CD4-positive, alpha-beta T cell treated with Interleukin-10 for 1 hour (primary cell): ENCODE measurements around the gene PTGR2.
"Not testable (repeated sequence)": the region's sequence is repeated elsewhere in the genome, so short reads cannot be mapped to it uniquely, and the experiment has no call there.

ENCODE experiments used
- DNase-seq: peaks from one replicate; pipeline ENCODE4 v3.0.0-alpha.2; 2020

Gene PTGR2

GRCh38 chr14:73851567-73852382 is at the start of gene PTGR2:
TSS of gene PTGR2 (plus strand) at chr14:73851831. CDS start at chr14:73858863, 7,032 bp downstream.
- DNase-seq, result peak; percentile 94

GRCh38 chr14:73802431-73803188 is 49.0 kb upstream of the PTGR2 start:
- no peak for DNase-seq

DNA sequence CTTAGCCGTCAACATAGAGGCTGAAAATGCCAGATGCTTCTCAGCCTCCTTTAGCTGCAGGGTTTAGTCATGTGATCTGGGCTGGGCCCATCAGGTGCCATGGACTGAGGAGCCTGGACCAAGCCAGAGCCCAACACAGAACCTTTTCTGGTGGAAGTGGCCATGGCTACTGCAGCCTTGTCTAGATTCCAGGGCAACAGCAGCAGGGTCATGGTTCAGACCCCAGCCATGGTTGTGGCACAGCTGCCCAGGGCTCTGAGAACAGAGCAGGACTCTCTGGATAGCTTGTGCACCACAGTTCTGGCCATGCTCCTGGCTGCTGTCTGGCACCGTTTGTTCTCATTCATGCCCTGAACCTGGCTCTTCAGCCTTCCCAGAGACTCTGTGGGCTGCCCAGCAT is 47.0 kb upstream of the PTGR2 start:
- no peak for DNase-seq

- DNase-seq, result no peak
Observed at GRCh38 chr14:73807457-73807856, 44.2 kb upstream of the PTGR2 start.

DNA sequence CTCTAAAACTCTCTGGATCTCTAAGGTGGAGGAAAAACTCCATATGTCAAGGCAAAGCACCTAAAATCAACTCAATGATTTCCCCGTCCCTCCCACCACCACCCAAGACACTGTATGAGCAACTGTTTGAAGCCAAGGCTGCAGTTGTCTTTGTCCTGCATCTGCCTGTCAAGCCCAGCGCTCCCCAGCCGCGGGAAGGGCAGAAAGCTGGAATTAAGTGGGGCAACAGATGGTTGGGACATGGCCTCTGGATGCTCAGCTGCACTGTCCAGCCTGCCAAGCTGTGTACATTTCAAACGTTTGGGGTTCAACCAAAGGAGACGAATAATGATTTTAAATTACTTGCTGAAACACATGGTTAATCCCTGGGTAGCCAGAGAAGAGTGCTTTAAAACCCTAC is 42.2 kb upstream of the PTGR2 start:
- DNase-seq, result no peak

DNA sequence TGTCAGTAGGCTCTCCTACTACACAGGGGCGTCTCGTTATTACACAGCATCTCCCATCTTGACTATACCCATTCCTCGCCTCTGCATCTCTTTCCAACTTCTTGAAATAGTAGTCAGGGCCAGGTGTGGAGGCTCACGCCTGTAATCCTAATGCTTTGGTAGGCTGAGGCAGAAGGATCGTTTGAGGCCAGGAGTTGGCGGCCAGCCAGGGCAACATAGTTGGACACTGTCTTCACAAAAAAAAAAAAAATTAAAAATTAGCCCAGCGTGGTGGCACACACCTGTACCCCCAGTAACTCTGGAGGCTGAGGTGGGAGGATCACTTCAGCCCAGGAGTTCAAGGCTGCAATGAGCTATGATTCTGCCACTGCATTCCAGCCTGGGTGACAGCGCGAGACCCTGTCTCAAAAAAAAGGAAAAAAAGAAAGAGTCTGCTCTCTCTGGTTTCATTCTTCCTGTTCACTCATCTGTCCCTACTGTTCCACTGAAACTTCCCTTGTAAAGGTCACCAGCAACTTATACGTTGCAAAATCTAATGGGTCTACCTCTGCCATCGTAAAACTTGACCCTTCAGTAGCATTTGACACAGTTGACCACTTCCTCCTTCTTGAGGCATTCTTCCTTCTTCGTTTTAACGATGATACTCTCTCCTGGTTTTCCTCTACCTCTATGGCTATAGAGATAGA is 41.0 kb upstream of the PTGR2 start:
- DNase-seq, result no peak

DNA sequence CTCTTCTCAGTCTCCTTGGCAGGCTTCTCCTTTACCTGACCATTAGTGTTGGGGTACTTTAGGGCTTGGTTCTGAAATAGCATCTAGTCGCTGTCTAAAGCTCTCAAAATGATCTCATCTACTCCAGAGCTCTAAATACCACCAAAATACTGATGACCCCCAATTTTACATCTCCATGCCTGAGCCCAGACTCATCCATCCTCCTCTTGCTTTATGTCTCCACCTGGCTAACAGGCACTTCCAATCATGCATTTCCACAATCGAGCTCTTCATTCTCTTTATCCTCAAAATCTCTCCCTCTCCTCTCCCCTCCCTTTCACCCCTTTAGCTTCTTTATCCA is 40.5 kb upstream of the PTGR2 start:
- DNase-seq, result no peak

GRCh38 chr14:73814153-73814552 is 37.5 kb upstream of the PTGR2 start:
- DNase-seq, result no peak

DNA sequence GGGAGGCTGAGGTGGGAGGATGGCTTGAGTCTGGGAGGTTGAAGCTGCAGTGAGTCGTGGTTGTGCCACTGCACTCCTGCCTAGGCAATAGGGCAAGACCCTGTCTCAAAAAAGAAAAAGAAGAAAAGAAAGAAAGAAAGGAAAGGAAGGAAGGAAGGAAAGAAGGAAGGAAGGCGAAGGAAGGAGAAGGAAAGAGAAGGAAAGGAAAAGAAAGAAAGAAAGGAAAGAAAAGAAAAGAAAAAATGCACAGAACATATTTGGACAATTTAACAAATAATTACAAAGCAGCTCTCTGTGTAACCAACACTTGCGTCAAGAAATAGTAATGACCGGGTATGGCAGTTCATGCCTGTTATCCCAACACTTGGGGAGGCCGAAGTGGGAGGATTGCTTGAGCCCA is 35.8 kb upstream of the PTGR2 start:
- no peak for DNase-seq

DNA sequence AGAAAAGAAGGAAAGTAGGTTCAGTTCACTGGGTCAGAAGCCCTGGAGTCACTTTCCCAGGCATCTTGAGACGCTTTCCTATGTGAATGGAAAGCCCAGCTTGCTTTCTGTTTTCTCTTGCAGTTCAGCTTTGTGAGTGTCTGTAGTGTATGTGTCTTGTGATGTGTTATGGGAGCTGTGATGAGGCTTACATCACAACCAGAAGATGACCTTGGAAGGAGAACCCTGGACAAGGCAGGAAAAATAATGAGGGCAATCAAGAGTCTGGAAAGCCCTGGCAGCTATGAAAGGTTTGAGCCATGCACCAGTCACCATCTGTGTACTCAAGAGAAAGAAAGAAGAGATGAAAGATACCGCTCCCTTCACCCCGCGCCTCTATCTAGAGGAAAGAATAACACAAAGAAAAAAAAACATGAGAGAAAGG is 35.2 kb upstream of the PTGR2 start:
- DNase-seq, result no peak

GRCh38 chr14:73817020-73817655 is 34.5 kb upstream of the PTGR2 start:
- no peak for DNase-seq

- no peak for DNase-seq
Observed at GRCh38 chr14:73818821-73819220, 32.8 kb upstream of the PTGR2 start.

DNA sequence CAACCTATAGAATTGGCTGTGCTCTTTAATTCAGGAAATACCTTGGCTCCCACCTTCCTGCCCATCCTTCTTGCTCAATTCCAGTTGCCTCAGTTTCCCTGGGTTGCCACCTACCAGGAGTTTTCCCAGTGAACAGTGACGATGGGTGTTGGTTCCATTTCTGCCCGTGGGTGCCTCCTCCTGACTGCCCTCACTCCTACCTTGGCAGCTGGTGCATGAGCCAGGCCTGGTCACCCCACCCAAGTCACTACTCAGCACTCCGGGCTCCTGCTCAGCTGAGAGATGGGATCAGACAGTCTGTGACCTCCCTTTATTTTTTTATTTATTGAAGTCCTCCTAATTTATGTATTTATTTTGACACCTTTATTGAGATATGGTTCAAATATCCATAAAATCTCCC is 31.0 kb upstream of the PTGR2 start:
- no peak for DNase-seq

DNA sequence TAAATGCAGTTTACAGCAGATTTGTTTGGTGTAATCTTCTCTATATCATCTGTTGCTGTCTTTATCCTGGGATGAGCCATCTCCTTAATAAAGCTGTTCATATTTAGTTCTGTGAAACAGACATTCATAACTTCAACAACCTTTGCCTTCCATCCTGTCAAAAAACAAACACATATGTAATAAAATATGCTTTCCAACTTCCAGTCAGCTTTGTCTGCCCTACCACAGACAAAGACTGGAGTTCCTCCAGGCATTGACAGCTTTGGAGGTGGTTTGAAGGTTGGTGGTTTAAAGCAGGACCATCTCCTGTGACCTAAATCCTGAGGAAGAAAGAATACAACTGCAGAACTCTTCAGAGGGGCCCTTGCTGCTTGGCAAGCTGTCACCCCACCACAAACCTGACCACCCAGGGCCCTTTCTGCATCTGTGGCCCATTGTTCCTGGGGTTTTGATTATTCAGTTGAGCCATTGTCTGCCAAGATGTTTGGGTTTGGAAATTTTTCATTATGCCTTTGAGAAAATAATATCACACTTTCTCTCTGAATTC is 28.2 kb upstream of the PTGR2 start:
- no peak for DNase-seq

GRCh38 chr14:73824127-73824526 is 27.5 kb upstream of the PTGR2 start:
- DNase-seq, result no peak

DNA sequence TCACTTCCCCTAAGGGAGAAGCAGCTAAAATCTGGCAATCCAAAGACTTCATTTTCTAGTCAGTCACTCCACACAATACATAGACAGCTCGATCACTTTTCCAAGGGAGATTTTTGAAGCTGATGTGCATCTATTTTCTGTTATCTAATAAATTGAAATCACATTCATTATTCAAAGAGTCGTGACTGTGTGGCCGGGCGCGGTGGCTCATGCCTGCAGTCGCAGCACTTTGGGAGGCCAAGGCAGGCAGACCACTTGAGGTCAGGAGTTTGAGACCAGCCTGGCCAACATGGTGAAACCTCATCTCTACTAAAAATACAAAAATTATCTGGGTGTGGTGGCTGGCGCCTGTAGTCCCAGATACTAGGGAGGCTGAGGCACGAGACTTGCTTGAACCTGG is 27.1 kb upstream of the PTGR2 start:
- DNase-seq, result no peak

DNA sequence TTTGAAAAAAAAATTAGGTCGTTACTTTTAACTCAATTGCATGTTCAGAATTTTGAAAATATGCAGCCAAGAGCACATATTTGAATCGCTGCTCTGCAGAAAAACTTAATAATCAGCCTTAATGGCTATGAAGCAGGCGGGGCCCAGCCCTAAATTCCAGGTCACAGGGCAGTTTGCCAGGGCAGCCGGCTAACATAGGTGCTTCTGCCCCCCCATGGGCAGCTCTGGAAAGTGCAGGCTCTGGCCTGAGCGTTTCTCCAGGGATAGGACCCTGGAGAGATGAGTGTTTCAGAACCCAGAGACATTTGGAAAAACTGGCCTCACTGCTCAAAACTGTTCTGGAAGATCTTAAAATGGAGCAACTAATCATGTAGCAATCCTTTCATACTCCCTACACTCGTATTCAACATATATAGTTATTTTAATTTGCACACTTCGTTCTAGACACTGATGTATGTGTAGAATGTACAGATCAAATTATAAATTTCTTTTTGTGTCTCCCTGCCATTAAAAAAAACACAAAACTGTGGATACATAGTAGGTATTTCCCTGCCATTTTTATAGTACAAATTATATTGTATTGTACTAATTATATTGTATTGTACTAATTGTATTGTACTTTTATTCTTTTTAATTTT is 26.0 kb upstream of the PTGR2 start:
- DNase-seq, result peak; percentile 80

- not testable (repeated sequence) for DNase-seq
Observed at GRCh38 chr14:73827190-73827589, 24.4 kb upstream of the PTGR2 start.

GRCh38 chr14:73829071-73829470 is 22.6 kb upstream of the PTGR2 start:
- no peak for DNase-seq

DNA sequence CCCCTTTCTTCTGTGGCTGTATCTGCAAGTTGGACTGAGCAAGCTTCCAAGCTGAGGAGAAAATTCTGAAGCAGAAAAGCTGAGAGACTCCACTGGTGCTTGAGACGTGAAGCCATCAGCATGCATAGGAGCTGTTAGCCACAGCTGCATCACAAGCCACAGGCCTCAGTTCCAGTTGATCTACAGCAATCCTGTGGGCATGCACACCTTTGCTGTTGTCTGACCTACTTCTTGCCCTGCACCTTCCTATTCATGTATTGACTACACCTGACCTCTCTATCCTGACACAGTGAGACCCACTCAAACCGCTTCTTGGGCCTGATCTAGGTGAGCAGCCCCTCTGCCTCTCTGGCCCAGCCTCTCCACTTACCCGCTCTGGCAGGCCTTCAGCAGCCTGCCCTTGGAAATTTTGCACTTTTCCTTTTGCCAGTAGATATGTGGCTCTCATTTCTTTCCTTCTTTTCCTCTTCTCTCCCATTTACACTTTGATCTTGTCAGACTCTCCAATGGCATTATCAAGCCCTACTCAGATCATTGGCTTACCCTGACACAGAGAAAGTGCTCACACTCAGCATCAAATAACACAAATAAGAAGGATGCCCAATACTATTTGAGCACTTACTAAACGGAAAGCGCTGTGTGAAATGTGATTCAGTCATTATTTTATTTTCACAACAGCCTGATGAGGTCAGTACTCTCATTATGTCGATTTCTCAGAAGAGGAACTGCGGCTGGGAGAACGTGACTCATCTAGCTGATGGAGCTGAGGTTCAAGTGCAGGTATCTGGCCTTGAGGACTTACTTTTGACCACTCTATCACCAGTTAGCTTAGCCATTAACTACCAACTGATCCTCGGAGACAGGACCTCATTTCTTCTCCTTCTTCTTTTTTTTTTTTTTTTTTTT is 21.9 kb upstream of the PTGR2 start:
- DNase-seq, result peak; percentile 28

- DNase-seq, result no peak
Observed at GRCh38 chr14:73833034-73833433, 18.6 kb upstream of the PTGR2 start.
